Omental fat pad (tissue), 4 donors: ENCODE data around the gene CREBZF. TPM values are rescaled to one million over a fixed set of nuclear protein-coding genes. Genes with fewer than 3 reads are reported as not detected.
A peak's percentile ranks its signal among the peaks of the same experiment; 100 is the strongest.

Experiments
- ATAC-seq: fragments of 150-250 bp; one replicate; pipeline ENCODE4 v1.9.1; 2016; ENCODE audit warnings: mild to moderate bottlenecking, moderate library complexity; ENCODE audit not compliant: low FRiP score
- DNase-seq: peaks from one replicate; pipeline ENCODE4 v3.0.0-alpha.2; 2019; ENCODE audit warnings: low spot score
- CTCF ChIP-seq, 3 donors: fragments of 450-650 bp; IDR thresholded peaks; one replicate each; pipeline ENCODE4 v1.5.1; 2016 to 2017; ENCODE audit warnings: antibody characterized with exemption in 3 of 3, mild to moderate bottlenecking in 3 of 3, moderate library complexity in 2 of 3
- total RNA-seq, 4 donors: library from RNA; depleted of rRNA; stranded (reverse); fragments of >200 nt; gene quantifications; one replicate each; pipeline ENCODE4 v1.1.0, GENCODE V29; 2016

The CREBZF gene
- total RNA-seq, 4 donors from 2014 or later, result 39.0 to 81.0 (median 48.0) TPM

GRCh38 chr11:85643191-85643614 lies 21.7 kb downstream of the CREBZF start:
- no peak for DNase-seq
- ATAC-seq, result no peak
- TF ChIP-seq CTCF (IDR thresholded peaks at IDR 0.05), result no peak

- no peak for DNase-seq
- no peak for ATAC-seq
- TF ChIP-seq CTCF (IDR thresholded peaks at IDR 0.05), result no peak
Observed at GRCh38 chr11:85634747-85635146, 30.2 kb downstream of the CREBZF start.

GRCh38 chr11:85628771-85629341 lies 36.1 kb downstream of the CREBZF start:
- DNase-seq, result no peak
- ATAC-seq, result peak; percentile 2
- TF ChIP-seq CTCF (IDR thresholded peaks at IDR 0.05), result no peak

GRCh38 chr11:85627998-85628770 lies 36.7 kb downstream of the CREBZF start, which contains the start of gene TMEM126B:
Gene TMEM126B (plus strand): TSS chr11:85628593. CDS start chr11:85628608, 15 bp downstream.
- ATAC-seq (peak; percentile 100), DNase-seq (peak; percentile 91)
- TF ChIP-seq CTCF (IDR thresholded peaks at IDR 0.05), result no peak

GRCh38 chr11:85627332-85627997 lies 37.5 kb downstream of the CREBZF start, which contains the start of gene DLG2:
Gene DLG2 (minus strand): TSS chr11:85627344.
- TF ChIP-seq CTCF (IDR thresholded peaks at IDR 0.05), result no peak
- DNase-seq (no peak), ATAC-seq (peak; percentile 50)

- no peak for TF ChIP-seq CTCF (IDR thresholded peaks at IDR 0.05)
- no peak for DNase-seq
- no peak for ATAC-seq
Observed at GRCh38 chr11:85626496-85626895, 38.4 kb downstream of the CREBZF start.
